AG08395 (cell line): ENCODE measurements around the gene SF3A1.

Experiments
- DNase-seq: peaks from one replicate; pipeline ENCODE4 v3.0.0; 2012; ENCODE audit warnings: mixed read lengths, low spot score

Gene SF3A1

DNA sequence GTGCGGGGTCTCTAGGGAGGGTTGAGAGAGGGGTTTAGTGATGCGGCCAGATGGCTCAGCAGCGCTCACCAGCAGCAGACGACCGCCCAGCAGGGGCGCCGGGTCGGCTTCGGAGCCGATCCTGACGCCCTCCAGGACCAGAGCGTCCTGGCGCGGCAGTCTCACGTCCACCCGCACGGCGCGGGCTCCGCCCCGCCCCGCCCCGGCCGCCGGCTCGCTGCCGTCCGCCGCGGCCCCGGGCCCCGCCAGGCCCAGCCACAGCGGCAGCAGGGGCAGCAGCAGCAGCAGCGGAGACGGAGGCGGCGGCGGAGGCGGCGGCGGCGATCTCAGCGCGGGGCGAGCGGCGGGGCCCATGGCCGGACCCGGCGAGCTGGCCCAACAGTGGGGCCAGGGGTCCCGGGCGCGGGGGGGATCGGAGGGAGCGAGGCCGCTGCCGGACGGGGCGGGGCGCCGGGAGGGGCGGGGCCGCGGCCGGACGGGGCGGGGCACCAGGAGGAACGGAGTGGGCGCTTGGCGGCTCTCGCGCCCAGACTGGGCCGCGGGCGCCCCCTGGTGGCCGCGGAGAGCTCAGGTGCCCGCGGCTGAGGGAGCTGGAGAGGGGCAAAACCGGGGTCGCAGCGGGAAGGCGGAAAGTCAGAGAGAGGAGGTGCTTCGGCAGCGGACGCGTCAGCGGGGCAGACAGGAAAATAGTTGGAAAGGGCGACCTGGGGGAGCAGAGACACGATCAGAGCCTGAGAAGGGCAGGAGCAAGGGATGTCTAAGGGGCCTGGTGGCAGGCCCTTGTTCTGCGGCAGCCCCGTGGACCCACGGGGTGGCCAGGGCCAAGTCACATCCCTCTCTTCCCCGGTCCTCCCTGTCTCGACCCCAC is 30.5 kb upstream of the SF3A1 start, which contains the start of gene RNF215:
Gene RNF215 (minus strand): TSS at position 452 of the 868 bp plus-strand sequence. CDS start 98 bp downstream, at position 354.
- peak; percentile 95 for DNase-seq

DNA sequence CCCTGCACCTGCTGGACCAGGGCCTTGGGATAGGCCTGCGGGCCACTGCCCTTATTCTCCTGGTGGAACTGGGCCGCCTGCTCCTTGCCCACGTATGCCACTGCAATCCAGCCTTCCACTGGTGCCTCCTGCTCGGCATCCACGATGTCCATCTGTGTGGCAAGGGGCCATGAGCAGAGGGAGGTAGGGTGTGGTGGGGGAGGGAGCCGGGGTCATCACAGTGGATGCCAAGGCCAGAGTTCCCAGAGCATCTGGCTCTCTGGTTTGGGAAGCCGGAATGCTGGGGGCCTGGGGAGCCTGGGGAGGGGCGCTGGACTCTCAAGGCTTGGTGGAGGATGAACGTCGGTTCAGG is 29.9 kb upstream of the SF3A1 start:
- DNase-seq = no peak

DNA sequence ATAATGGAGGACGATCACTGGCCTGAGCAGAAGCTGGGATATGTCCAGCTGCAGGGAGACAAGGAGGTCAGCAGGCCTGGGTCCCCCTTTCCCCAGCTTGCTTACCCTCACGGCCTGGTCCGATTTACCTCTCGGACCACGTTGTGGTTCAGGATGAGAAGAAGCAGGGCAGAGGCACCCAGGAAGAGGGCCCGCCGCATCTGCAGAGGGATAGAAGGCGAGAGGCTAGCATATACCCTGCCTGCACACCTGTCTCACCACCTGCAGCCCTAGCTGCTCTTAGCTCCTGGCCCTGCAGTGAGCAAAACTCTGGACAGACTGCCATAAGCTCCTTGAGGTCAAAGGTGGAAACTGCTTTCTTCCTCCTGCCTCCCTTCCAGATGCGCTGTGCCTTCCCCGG is 29.2 kb upstream of the SF3A1 start:
- DNase-seq = no peak

DNA sequence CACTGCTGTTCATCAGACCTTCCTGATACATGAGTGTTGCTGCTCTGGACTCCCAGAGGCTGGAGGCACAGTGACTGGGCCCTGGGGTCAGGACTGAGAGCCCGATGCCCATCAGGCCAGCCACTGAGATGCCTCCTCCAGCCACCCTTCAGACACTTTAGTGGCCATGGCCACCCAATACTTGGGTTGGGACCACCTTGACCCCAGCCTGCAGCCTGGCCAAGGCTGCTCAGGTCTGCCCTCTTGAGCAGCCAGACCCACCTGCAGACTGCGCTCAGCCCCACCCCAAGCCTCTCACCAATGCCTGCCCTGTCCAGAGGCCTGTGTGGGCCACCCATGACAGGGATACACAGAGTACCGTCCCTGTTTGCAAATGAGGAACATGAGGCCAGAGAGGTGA is 26.4 kb upstream of the SF3A1 start:
- no peak for DNase-seq

DNA sequence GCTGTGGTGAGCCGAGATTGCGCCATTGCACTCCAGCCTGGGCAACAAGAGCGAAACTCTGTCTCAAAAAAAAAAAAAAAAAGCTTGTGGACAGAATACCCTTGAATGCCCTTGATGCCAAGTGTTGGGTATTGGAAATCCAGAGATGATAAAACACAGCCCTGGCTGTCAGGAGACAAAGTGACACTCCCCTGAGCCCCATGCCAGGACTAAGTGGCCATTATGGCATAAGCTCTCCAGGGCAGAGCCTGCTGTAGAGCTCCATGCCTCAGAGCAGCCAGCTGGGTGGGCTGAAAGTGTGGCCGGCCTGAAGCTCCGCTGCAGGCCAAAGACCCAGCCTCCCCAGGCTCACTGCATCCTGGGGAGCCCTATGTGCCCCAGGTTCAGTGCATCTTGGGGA is 25.6 kb upstream of the SF3A1 start:
- DNase-seq = no peak

DNA sequence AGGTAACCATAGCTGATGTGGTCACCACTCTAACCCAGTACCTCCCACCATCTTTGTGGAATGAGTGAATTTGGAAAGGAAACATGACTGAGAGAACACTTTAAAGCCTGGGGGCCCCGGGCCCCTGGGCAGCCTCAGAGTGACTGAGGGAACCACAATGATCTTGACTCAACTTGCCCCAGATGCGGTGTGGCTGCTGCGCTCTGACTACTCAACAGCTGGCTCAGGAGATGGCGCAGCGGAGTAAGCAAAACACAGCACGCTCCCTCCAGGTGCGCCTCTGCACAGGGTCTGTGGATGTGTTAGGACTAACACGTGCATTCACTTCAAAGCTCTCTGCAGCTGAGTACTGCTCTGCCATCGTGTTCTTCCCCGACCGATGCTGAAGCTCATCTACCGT is 24.6 kb upstream of the SF3A1 start:
- no peak for DNase-seq

DNA sequence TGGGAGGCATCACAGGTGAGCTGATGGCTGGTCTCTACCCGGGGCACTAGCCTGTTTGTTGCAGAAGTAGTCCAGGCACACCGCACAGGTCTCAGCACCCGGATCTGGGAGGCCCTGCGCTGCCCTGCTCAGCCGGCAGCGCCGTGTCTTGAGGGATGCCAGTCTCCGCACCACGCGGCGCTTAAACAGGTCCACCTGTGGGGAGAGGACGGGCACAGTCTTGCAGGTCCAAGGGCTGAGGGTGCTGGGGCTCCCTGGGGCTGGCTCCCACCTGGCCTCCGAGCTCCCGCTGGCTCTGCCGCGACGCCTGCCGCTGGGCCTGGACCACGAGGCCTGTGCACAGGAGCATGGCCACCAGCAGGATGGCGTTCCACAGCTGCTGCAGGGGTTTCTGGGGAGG is 23.3 kb upstream of the SF3A1 start:
- no peak for DNase-seq

DNA sequence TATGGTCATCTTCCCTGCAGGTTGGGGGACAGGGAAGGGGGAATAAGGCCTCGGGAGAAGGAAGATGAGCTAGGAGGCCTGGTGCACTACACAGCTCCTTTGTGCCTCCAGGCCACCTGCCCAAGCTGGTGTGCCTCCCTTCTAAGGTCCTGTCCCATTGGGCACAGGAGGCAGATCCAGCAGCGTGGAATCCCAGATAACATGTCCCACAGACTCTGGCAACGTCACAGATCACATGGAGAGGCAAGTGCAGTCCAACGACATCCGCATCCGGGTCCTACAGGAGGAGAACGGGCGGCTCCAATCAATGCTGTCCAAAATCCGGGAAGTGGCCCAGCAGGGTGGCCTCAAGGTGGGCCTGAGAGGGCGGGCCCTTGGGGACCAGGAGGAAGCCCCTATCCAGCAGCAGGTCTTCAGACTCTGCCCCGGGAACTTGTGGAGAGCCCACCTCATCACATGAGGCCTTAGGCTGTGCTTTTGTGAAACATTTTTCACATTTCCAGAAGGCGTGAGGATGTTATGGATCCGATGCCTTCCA is 18.7 kb upstream of the SF3A1 start:
- no peak for DNase-seq

DNA sequence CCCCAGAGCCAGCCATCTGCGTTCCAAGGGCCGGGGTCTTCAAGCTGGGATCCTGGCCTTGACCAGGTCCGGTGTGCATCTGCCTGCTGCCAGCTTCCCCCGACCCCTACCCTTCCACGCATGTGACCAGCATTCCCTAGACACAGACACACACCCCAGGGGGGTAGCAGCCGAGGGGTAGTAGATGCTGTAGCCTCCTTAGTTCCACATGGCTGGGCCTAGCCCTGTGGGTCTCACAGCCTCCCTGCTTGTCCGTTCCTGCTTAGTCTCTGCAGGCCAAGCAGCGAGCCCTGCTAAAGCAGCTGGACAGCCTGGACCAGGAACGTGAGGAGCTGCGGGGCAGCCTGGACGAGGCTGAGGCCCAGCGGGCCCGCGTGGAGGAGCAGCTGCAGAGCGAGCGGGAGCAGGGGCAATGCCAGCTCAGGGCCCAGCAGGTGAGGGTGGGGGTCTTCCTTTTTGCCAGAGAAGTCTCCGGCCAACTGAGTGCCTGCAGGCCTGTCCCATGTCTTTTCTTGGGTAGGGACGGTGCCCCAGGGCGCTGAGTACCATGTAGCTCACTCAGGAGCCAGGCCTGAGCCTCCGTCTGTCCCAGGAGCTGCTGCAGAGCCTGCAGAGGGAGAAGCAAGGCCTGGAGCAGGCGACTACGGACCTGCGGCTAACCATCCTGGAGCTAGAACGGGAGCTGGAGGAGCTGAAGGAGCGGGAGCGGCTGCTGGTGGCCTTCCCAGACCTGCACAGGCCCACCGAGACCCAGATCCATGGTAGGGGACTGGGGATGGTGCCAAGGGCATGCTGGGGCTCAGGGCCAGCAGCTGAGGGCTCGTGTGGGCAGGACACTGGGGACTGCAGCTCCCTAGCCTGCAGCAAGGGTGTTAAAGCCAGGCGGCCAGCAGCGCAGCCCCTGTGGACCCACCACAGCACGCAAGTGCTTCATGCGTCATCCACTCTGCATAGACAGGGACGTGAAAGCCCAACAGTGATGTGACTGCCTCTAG is 16.9 kb upstream of the SF3A1 start:
- DNase-seq = no peak

DNA sequence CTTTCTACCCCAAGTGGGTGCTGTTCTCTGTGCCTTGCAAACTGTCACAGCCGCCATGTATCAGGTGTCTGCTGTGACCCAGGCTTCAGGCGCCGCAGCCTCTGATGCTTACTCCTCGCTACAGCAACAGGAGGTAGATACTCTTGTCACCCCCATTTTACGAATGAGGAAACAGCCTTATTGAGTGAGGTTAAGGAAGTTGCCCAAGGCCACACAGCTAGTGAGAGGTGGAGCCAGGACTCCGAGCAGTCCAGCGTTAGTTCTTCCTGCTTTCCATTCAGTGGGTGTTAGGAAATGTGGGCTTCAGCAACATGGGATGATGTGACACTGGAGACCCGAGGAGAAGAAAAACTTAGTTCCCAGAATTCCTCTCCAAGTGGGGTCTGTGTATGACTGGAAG is 16.2 kb upstream of the SF3A1 start:
- no peak for DNase-seq

DNA sequence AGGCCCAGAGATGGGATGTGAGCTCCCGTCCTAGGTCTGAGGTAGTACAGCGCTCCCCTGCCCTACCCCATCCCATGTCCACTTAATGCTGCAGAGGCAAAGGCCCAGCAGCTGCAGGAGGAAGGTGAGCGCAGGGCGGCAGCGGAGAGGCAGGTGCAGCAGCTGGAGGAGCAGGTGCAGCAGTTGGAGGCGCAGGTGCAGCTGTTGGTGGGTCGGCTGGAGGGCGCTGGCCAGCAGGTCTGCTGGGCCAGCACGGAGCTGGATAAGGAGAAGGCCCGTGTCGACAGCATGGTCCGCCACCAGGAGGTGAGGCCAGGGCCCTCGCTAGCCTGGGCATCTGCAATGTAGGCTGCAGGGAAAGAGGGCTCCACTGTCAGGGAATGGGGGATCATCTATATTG is 15.3 kb upstream of the SF3A1 start:
- no peak for DNase-seq

DNA sequence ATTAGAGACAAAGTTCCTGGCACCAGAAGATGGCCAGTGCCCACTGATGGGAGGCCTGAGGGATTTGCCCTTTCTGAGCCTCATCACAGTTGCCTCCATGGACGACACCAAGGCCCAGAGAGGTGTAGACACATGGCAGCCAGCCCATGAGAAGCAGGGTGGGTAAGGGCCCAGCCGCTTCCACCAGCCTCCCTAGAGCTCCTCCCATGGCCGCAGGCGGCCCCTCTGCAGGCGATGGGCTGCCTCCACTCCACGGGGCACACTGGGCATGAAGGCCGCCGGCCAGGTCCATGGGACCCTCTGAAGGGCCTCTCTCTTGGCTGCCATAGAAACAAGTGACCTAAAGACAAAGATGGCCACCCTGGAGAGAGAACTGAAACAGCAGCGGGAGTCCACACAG is 14.6 kb upstream of the SF3A1 start:
- no peak for DNase-seq

DNA sequence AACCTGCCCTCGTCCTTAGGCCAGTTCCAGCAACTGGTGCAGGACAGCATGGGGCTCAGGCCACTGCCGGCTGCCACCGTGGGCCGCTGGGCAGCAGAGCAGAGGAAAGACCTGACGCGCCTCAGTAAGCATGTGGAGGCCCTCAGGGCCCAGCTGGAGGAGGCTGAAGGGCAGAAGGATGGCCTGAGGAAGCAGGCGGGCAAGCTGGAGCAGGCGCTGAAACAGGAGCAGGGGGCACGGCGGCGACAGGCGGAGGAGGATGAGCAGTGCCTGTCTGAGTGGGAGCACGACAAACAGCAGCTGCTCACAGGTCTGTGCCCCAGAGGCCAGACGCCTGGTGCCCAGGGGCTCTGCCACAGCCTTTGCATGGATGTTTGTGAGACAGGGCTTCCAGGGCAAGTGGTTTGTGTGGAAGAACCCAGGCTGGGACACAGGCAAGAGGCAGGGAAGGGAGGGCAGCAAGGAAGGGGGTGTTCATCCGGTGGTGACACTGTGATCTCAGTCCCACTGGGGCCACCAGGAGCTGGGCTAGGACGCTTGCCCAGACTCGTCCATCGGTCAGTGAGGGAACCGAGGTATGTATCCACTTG is 14.0 kb upstream of the SF3A1 start:
- no peak for DNase-seq

DNA sequence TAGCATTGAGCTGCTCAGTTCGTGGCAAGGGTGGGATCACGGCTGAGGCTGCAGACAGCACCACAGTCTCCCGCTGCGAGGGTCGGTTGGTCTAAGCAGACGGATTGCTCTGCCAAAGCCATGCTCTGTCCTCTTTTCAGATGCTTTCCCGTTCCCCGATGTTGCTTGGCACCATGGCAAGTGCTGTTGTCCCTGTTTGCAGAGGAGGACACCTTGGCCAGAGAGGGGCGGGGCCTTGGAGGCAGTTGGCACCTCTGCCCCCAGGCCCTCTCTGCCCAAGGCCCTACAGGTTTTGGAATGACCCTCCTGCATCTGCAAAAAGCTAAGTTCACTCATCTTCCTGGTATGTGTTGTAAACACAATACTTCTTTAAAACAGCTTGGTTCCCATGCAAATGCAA is 11.7 kb upstream of the SF3A1 start:
- DNase-seq = no peak

DNA sequence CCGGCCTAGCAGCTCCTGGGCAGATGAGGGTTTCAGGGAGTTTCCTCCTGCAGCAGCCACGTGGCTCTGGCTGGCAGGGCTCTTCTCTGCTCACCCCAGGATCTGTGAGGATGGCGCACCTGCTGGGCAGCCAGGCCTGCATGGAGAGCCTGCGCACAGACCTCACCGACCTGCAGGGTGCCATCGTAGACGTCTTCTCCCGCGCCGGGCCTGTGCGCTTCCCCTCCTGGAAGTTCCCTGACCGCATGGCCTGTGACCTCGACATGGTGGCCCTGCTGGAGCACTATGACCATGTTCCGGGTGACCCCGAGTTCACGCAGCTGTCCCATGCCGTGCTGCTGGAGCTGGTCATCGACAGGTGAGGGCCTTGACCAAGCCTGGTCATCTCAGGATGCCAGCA is 9.2 kb upstream of the SF3A1 start:
- DNase-seq = no peak

DNA sequence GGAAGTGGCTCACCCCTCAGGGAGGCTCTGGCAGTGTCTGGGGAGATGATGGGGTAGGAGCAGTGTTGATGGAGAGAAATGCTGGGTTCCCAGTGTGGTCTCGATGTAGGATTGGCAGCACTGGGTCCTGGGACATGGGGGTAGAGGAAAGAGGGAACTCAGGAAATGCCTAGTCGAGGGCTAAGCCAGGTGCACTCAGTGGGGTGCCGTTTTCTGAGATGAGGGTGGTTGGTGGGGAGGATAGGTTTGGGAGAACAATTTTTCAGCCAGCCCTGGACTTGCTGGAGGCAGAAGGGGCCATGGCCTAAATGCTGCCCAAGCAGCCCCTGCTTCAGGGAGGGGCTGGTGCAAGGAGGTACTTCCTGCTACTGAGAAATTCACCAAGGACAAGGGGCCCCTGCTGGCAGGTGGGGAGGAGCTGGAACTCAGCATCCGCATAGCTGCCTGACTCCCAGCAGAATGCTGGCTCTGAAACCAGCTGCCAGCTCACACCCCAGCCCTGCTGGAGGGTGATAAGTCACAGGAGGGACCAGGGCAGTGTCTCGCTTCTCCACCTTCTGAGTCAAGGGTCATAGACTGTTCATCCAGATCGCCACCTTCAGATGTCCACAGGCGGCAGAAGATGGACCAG is 6.1 kb upstream of the SF3A1 start:
- no peak for DNase-seq

DNA sequence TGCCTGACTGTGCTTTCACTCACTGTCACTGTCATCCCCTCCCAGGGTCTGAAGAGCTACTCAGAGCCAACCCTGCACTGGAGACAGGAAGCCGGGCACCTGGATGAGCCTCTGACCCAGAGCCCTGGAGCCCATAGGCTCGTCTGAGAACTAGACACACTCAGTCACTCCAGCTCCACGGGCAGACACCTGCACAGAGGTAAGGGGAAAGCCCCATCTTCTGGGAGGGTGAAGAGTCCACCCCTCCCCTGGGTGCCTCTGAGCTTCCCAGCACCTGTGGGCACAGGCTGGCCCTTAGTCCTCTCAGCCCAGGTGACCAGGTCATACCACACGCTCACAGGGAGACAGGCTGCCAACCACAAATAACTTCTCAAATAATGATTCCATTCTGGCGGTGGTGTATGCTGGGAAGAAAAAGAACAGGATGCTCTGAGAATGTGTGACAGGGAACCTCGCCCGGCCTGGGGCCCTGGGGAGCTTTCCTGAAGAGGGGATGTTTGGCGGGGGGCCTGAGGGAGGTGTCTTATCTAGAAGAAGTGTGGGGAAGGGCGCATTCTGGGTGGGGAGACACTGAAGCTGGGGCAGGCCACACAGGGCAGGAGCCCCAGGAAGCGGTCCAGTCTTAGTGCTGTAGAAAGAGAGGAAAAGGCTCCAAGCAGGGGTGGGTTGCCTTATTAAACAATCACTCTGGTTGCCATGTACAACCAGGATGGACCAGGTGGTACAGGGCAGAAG is 5.4 kb upstream of the SF3A1 start:
- DNase-seq = no peak

DNA sequence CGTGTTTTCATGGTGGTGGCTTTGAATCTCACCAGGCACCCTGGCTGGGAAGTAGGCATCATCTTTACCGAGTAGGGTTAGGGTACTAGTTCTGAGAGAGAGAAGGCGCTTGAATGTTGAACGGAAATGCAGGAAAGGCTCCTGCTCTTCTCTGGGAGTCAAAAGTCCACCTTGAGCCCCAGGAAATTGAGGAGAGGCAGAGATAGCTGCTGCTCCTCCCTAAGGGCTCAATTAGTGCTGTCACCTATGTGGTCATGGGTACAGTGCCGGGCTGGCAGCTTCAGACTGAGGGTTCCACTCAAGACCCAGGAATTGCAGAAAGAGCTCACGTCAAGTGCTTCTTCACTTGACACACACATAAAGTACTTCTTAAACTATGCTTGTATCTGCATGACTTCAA is 1.8 kb upstream of the SF3A1 start:
- no peak for DNase-seq

DNA sequence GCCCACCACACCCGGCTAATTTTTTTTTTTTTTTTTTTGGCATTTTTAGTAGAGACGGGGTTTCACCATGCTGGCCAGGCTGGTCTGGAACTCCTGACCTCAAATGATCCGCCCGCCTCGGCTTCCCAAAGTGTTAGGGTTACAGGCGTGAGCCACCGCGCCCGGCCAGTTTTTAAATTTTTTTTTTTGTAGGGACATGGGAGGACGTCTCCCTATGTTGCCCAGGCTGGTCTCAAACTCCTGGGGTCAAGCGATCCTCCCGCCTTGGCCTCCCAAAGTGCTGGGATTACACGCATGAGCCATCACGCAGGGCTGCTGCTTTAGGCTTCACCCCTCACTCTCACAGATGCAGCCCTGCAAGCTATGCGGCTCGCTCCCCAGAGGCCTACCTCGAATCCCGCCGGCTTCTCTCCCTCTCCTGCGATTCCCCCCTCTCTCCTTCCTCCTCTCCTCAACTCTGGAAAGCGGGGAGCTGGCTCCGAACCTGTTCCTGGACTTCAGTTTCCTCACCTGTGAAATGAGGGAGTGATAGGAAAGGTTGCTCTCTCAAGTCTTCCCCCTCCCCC is 1.0 kb upstream of the SF3A1 start:
- DNase-seq = no peak

DNA sequence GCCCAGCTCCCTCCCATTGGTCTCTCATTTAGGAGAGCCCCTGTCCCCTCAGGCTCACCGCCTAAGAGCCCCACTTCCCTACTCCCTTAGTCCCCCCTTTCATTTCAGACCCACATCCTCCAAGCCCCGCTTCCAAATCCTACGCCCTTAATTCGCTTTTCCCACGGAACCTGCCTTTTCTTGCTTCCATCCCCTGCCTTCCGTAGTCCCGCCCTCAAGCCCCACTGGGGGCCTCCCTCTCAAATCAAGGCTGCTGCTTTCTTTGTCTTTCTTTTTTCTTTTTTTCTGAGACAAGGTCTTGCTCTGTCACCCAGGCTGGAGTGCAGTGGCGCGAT is 509 bp upstream of the SF3A1 start:
- no peak for DNase-seq

DNA sequence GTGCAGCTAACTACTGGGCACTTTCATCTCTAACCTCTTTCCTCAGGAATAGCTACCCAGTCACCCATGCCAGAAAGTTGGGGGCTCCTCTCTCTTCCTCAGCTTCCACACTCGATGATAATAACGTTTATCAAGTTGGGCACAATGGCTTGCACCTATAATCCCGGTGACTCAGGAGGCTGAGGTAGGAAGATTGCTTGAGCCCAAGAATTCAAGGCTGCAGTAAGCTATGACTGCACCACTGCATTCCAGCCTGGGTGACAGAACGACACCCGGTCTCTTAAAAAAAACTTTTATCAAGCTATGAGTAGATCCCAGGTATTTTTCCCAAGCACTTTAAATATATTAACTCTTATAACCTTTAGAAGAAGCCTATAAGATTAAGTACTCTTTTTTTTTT is 2.0 kb downstream of the SF3A1 start:
- DNase-seq = no peak
